ENCODE measurements around the gene SCAMP2.

DNA sequence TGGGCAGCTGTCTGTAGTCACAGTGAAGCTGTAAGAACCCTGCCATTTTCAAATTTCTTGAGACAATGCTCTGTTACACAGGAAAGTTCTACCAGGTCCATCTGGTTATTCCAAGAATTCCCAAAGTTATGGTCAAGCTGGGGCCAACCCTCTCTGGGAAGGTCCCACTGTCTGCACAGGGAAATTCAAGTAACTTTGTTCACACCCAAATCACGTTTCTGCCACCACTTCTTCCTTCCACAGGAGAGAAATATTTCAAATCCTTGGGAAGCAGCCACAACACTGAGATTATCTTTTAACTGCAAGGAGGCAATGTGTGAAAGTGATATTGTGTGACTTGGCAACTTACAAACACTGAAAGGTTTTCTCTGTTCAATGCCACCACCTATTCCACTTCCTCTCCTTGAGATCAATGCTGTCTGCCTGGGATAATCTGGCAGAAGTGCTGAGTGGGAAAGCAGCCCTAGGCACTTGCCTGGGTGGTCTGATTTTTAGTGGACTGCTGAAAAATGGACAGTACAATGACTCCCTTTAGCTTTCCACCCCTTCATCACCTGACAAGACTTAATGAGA is 5.6 kb downstream of the SCAMP2 start:
- TF ChIP-seq EP300 (IDR thresholded peaks at IDR 0.05; ENCODE audit: borderline replicate concordance) (no peak), RAD21 (IDR thresholded peaks at IDR 0.05; ENCODE audit: low read depth) (no peak), CREB1 (IDR thresholded peaks at IDR 0.05; ENCODE audit: low read depth) (no peak), REST (IDR thresholded peaks at IDR 0.05; ENCODE audit: low read depth) (no peak), EGR1 (IDR thresholded peaks at IDR 0.05) (no peak), CEBPB (IDR thresholded peaks at IDR 0.05) (no peak), TAF1 (IDR thresholded peaks at IDR 0.05; ENCODE audit: low read depth) (no peak), YY1 (IDR thresholded peaks at IDR 0.05; ENCODE audit: low read depth) (no peak)
- TF ChIP-seq, protein P1, sequence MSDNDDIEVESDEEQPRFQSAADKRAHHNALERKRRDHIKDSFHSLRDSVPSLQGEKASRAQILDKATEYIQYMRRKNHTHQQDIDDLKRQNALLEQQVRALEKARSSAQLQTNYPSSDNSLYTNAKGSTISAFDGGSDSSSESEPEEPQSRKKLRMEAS (IDR thresholded peaks at IDR 0.05), result no peak

Data from Ishikawa (cell line).